NT2/D1 (cell line): ENCODE results near the gene CELF2.

Experiments used
- YY1 ChIP-seq: IDR thresholded peaks from 2 replicates; pipeline ENCODE4 v1.6.1; 2011; ENCODE audit not compliant: insufficient read length, insufficient read depth
- ZNF274 ChIP-seq: IDR thresholded peaks from 2 replicates; pipeline ENCODE4 v1.6.1; 2011; ENCODE audit warnings: mild to moderate bottlenecking, low read depth, low read length

GRCh38 chr10:11154333-11154732, 136.7 kb downstream of the CELF2 start:
- TF ChIP-seq YY1 (no peak), ZNF274 (no peak)
